SH-SY5Y (cell line): ENCODE data around the gene UTP20.

Source experiments
- GATA2 ChIP-seq: IDR thresholded peaks from 2 replicates; pipeline ENCODE4 v1.6.1; 2011; ENCODE audit warnings: mild to moderate bottlenecking, low read depth, low read length
- GATA3 ChIP-seq: IDR thresholded peaks from 2 replicates; pipeline ENCODE4 v1.6.1; 2011; ENCODE audit warnings: low read depth, mild to moderate bottlenecking, low read length, moderate library complexity

- no peak for TF ChIP-seq GATA2
- TF ChIP-seq GATA3, result no peak
Measured at GRCh38 chr12:101235686-101236085, 44.2 kb upstream of the UTP20 start.
